Adipose tissue (tissue), 3 donors: Measurements from ENCODE around the gene DKK1. TPM values are rescaled to one million over a fixed set of nuclear protein-coding genes. Genes with fewer than 3 reads are reported as not detected.
"Not testable (repeated sequence)": the region's sequence is repeated elsewhere in the genome, so short reads cannot be mapped to it uniquely, and the experiment has no call there.

ENCODE experiments used
- H3K27ac ChIP-seq: one replicate; pipeline ENCODE4 v1.5.1; 2013; ENCODE audit warnings: low read depth, low read length
- WGBS, 3 donors: extraction: QIAGEN DNeasy Blood & Tissue Kit; methylation state at CpG; one replicate each; pipeline ENCODE4 v1.1.7; 2013; 5-methylcytosine and 5-hydroxymethylcytosine counted together
- polyA plus RNA-seq, 3 donors: library from polyadenylated mRNA; stranded (reverse); fragments of 200-250 nt; gene quantifications; one replicate each; pipeline ENCODE4 v1.2.3, GENCODE V29; 2013
- donor health status: healthy with polysubstance abuse.
- donor health status: Bipolar disorder and iron deficiency.
- donor health status: healthy.

Gene DKK1
- polyA plus RNA-seq, 3 donors = 0.99 to 8.0 (median 2.1) TPM

GRCh38 chr10:52351914-52352330 is 37.8 kb downstream of the DKK1 start:
- 74 to 81% (median 75%) methylated on average over 2 of the region's 2 CpGs for WGBS, 3 donors
- no peak overlapping the region for H3K27ac ChIP-seq

DNA sequence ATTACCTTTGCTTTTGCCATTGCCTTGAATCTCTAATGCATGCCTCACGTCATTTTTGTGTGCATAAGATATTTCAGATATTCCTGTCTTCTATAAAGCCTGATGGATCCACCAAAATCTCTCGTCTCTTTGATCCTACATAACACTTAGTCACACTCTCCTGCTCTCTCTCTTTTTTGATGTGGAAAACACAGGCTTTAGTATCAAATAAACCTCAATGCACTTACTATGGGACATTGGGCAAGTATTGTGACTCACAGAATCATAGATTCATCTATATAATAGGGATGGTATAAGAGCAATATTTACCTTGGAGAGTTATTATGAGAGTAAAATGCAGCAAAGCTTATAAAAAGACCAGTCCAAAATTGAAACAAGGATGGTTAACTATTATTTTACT is 39.1 kb downstream of the DKK1 start:
- 77 to 86% (median 81%) methylated on average over 2 of the region's 2 CpGs for WGBS, 3 donors

DNA sequence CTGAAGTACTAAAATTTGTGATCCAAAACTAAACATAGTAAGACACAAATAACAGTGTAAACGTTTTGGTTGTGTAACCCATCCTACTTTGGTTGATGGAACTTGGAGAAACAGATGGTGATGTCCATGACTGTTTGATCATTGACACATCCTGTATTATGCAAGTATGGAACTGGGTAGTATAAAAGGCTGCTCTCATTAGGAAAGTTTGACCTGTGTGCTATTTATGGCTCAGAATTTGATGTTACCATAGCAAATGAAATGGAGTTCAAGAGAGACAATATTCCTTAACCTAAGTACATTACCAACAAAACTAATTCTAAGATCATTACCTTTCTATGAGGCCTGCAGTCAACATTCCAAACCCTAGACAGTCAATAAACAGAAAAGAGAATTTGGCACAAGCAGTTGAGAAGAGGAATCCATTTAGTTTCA is 39.9 kb downstream of the DKK1 start:
- WGBS, 3 donors = 8 to 19% (median 12%) methylated on average over 1 of the region's 1 CpG
- H3K27ac ChIP-seq = no peak overlapping the region

More for the DNA sequence above, 39.1 kb downstream of the DKK1 start:
- H3K27ac ChIP-seq = no peak overlapping the region

- 26 to 57% (median 49%) methylated on average over 2 of the region's 2 CpGs for WGBS, 3 donors
Measured at GRCh38 chr10:52357971-52358370, 43.9 kb downstream of the DKK1 start.

GRCh38 chr10:52359441-52359840 is 45.4 kb downstream of the DKK1 start:
- H3K27ac ChIP-seq = no peak overlapping the region

More at GRCh38 chr10:52357971-52358370, 43.9 kb downstream of the DKK1 start:
- no peak overlapping the region for H3K27ac ChIP-seq

GRCh38 chr10:52365547-52366432 is 51.7 kb downstream of the DKK1 start:
- H3K27ac ChIP-seq = not testable (repeated sequence)
- 87 to 90% (median 87%) methylated on average over 20 to 21 of the region's 21 CpGs for WGBS, 3 donors

More at GRCh38 chr10:52359441-52359840, 45.4 kb downstream of the DKK1 start:
- WGBS, 3 donors = 36 to 78% (median 56%) methylated on average over 1 of the region's 1 CpG
